Endothelial cell of umbilical vein (primary cell): ENCODE data around the gene INHBE. TPM values are rescaled to one million over a fixed set of nuclear protein-coding genes. Genes with fewer than 3 reads are reported as not detected.

Source experiments
- BruUV-seq: library from RNA; stranded (reverse); fragments of 400-500 nt; replicated peaks from 2 replicates; lab custom pipeline; 2021; lab: Mats Ljungman, UMichigan
- CTCF ChIA-PET: fragments of 300-600, 350-600 bp; sonication (Branson Sonifier 250); formaldehyde crosslinking; loops from one replicate; lab custom pipeline; 2021; ENCODE audit warnings: antibody characterized with exemption, inconsistent platforms; lab: Charles Lee
- POLR2A ChIA-PET: fragments of 300-600, 350-600 bp; sonication (Branson Sonifier 250); formaldehyde crosslinking; loops from one replicate; lab custom pipeline; 2021; ENCODE audit warnings: antibody characterized with exemption, inconsistent platforms; lab: Charles Lee
- DNase-seq: peaks from one replicate; pipeline ENCODE4 v3.0.0-alpha.2; 2011; ENCODE audit warnings: low read depth, low spot score
- FAIRE-seq: peaks from 2 replicates; lab custom pipeline; 2011; peaks lifted over from hg19 to GRCh38; lab: Jason Lieb, UNC
- H2AFZ ChIP-seq: 2 replicates; pipeline ENCODE4 v1.6.0; 2012; ENCODE audit warnings: low read depth, low read length, control low read depth, inconsistent platforms
- H3K27ac ChIP-seq: 2 replicates; pipeline ENCODE4 v1.5.1; 2011; ENCODE audit warnings: low read depth, mild to moderate bottlenecking, control low read depth, low read length, moderate library complexity; ENCODE audit not compliant: insufficient read depth
- H3K27me3 ChIP-seq, 2 experiments: 2 replicates each; pipeline versions ENCODE4 v1.6.0 to v1.6.1; 2011; ENCODE audit warnings: low read length in 2 of 2, mixed read lengths in 1 of 2; ENCODE audit not compliant: control insufficient read depth in 2 of 2, insufficient read depth in 2 of 2
- H3K36me3 ChIP-seq, 2 experiments: 2 replicates in 1 of 2; 3 replicates in 1 of 2; pipeline ENCODE4 v1.5.1; 2011; ENCODE audit warnings: low read length in 2 of 2, mild to moderate bottlenecking in 1 of 2, moderate library complexity in 1 of 2; ENCODE audit not compliant: control insufficient read depth in 2 of 2, insufficient read depth in 2 of 2; ENCODE audit errors: extremely low read depth in 1 of 2
- H3K4me1 ChIP-seq: 3 replicates; pipeline ENCODE4 v1.5.1; 2011; ENCODE audit warnings: mild to moderate bottlenecking, low read length; ENCODE audit not compliant: control insufficient read depth, insufficient read depth; ENCODE audit errors: extremely low read depth
- H3K4me2 ChIP-seq: 2 replicates; pipeline ENCODE4 v1.6.1; 2011; ENCODE audit warnings: low read length, control low read depth, mixed read lengths; ENCODE audit not compliant: insufficient read depth
- H3K4me3 ChIP-seq, 3 experiments: fragments of 200-600 bp in 1 of 3; sonication (generic), shearing (Covaris generic) in 1 of 3; replicated peaks in 1 of 3; 2 replicates each; pipeline ENCODE4 v1.5.1; 2011 to 2016; ENCODE audit warnings: control low read depth in 3 of 3, low read length in 3 of 3, mild to moderate bottlenecking in 2 of 3, inconsistent platforms in 1 of 3, low read depth in 1 of 3, moderate library complexity in 1 of 3; ENCODE audit not compliant: insufficient read depth in 1 of 3
- H3K79me2 ChIP-seq: 2 replicates; pipeline ENCODE4 v1.6.0; 2012; ENCODE audit warnings: low read length, inconsistent platforms; ENCODE audit not compliant: control insufficient read depth, insufficient read depth
- H3K9ac ChIP-seq: replicated peaks from 2 replicates; pipeline ENCODE3; 2011; ENCODE audit warnings: low read length, control low read depth; ENCODE audit not compliant: insufficient read depth; ENCODE audit errors: extremely low read depth
- H3K9me1 ChIP-seq: replicated peaks from 3 replicates; pipeline ENCODE4 v1.6.0; 2011; ENCODE audit warnings: mild to moderate bottlenecking, low read length; ENCODE audit not compliant: control insufficient read depth, insufficient read depth; ENCODE audit errors: extremely low read depth
- H3K9me3 ChIP-seq: replicated peaks from 2 replicates; pipeline ENCODE4 v1.5.1; 2012; ENCODE audit warnings: low read length, inconsistent platforms; ENCODE audit not compliant: control insufficient read depth, insufficient read depth
- H4K20me1 ChIP-seq: replicated peaks from 2 replicates; pipeline ENCODE3; 2011; ENCODE audit warnings: mild to moderate bottlenecking, low read length; ENCODE audit not compliant: control insufficient read depth, insufficient read depth; ENCODE audit errors: extremely low read depth
- CTCF ChIP-seq, 2 donors: IDR thresholded peaks; 1 replicate in 1 of 2; 2 replicates in 1 of 2; pipeline ENCODE4 v1.5.1; 2011; ENCODE audit warnings: low read length in 2 of 2, mild to moderate bottlenecking in 2 of 2, moderate library complexity in 2 of 2, control low read depth in 1 of 2, inconsistent platforms in 1 of 2, low read depth in 1 of 2; ENCODE audit not compliant: insufficient read depth in 1 of 2; ENCODE audit errors: extremely low read depth in 1 of 2
- EZH2 ChIP-seq: IDR thresholded peaks from 2 replicates; pipeline ENCODE4 v1.6.1; 2012; ENCODE audit warnings: borderline replicate concordance, low read depth, mild to moderate bottlenecking, moderate library complexity, low read length, inconsistent platforms; ENCODE audit not compliant: severe bottlenecking
- FOS ChIP-seq: IDR thresholded peaks from 2 replicates; pipeline ENCODE4 v1.6.1; 2011; ENCODE audit warnings: mild to moderate bottlenecking, low read length, moderate library complexity, borderline replicate concordance; ENCODE audit not compliant: insufficient read depth
- GATA2 ChIP-seq: IDR thresholded peaks from 2 replicates; pipeline ENCODE4 v1.7.0; 2011; ENCODE audit warnings: low read depth, mild to moderate bottlenecking, moderate library complexity, mixed read lengths, low read length; ENCODE audit not compliant: insufficient read length, insufficient read depth
- JUN ChIP-seq: IDR thresholded peaks from 2 replicates; pipeline ENCODE4 v1.6.1; 2011; ENCODE audit warnings: borderline replicate concordance, low read depth; ENCODE audit not compliant: insufficient read length, insufficient read depth
- MYC ChIP-seq: IDR thresholded peaks from one replicate; pipeline ENCODE4 v1.6.1; 2011; ENCODE audit warnings: mild to moderate bottlenecking, low read depth, low read length
- POLR2A ChIP-seq: IDR thresholded peaks from 2 replicates; pipeline ENCODE4 v1.6.1; 2012; ENCODE audit warnings: low read depth, mild to moderate bottlenecking, control low read depth, low read length
- POLR2AphosphoS5 ChIP-seq: IDR thresholded peaks from 2 replicates; pipeline ENCODE4 v1.6.1; 2012; ENCODE audit warnings: low read depth, mild to moderate bottlenecking, control low read depth, low read length, moderate library complexity; ENCODE audit not compliant: insufficient read depth
- dilution Hi-C: fragments of 300-500 bp; cut with MboI; formaldehyde crosslinking; loops from one replicate; pipeline ENCODE4 v1.15.0; 2019; ENCODE audit warnings: low sequenced_read_pairs; ENCODE audit not compliant: extremely low pct_ligation_motif_present
- intact Hi-C: fragments of 100-400 bp; cut with micrococcal nuclease; formaldehyde crosslinking; loops from one replicate; pipeline ENCODE4 v1.10.0; 2022
- polyA plus RNA-seq, 4 experiments: library from polyadenylated mRNA; depleted of rRNA in 3 of 4; stranded (reverse) in 3 of 4; unstranded in 1 of 4; fragments of >200 nt; gene quantifications; 2 replicates each; pipeline versions ENCODE4 v1.2.1 to v1.2.3, GENCODE V29; 2011 to 2012; ENCODE audit warnings: missing spikeins in 1 of 4
- total RNA-seq: library from RNA; stranded (reverse); gene quantifications from 2 replicates; pipeline ENCODE4 v1.2.3, GENCODE V29; 2021
- TF ChIP-seq, protein P1 (sequence below): IDR thresholded peaks from 2 replicates; pipeline ENCODE4 v1.6.1; 2011; ENCODE audit not compliant: insufficient read depth, insufficient read length

Gene INHBE
- total and polyA plus RNA-seq, 2 donors (not counting 3 experiments of a cell fraction or from before 2014, with no cell fraction given) = not detected

DNA sequence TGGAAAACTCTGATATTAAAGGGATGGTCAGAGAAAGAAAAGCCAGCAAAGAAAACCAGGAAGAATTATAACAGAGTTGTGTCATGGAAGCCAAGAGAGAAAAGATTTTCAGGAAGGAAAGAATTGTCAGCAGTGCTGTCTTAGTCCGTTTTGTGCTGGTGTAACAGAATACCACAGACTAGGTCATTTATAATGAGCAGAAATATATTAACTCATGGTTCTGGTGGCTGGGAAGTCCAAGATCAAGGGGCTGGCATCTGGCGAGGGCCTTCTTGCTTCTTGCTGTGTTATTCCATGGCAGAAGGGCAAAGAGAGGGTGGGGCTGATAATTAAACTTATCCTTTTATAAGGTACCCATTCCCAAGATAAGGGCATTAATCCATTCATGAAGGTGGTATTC, 6.4 kb upstream of the INHBE start:
- dilution Hi-C loops = no loop called here

More for the DNA sequence above, 6.4 kb upstream of the INHBE start:
- Histone ChIP-seq H3K27ac (no peak overlapping the region), H3K36me3 (no peaks in the 10 kb centered on the region), H3K9me1 (no peaks in the 10 kb centered on the region), H3K27me3 (no peaks in the 10 kb centered on the region), H4K20me1 (no peaks in the 10 kb centered on the region), H3K4me1 (peaks cover 3% of the 10 kb centered on the region), H3K4me2 (no peak overlapping the region), H3K4me3 (no peak overlapping the region), H3K9me3 (no peaks in the 10 kb centered on the region), H3K79me2 (no peaks in the 10 kb centered on the region), H2AFZ (no peak overlapping the region), H3K9ac (no peak overlapping the region)
- intact Hi-C loops = no loop called here
- CTCF ChIA-PET = interaction anchor here (0.6 to 1.5 kb wide), 4 partner anchors 14 to 141 kb away, joined by 3 to 5 read pairs (median 4); no protein-coding TSS in a partner anchor
- TF ChIP-seq FOS = no peak
- TF ChIP-seq JUN = no peak
- TF ChIP-seq GATA2 = no peak
- TF ChIP-seq EZH2 = no peak
- TF ChIP-seq, protein P1, sequence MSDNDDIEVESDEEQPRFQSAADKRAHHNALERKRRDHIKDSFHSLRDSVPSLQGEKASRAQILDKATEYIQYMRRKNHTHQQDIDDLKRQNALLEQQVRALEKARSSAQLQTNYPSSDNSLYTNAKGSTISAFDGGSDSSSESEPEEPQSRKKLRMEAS = no peak
- no peak for TF ChIP-seq CTCF (IDR thresholded peaks at IDR 0.05; ENCODE audit: extremely low read depth in 1 of 2, insufficient read depth in 1 of 2, low read depth in 1 of 2, low read length in 2 of 2)
- no peak for TF ChIP-seq MYC
- TF ChIP-seq POLR2AphosphoS5 = no peak
- no peak for TF ChIP-seq POLR2A
- FAIRE-seq (no peak), DNase-seq (no peak)
- no TSS peak for BruUV-seq
- POLR2A ChIA-PET = no interaction called here
